Kidney glomerular epithelial cell (primary cell): Measurements from ENCODE around the gene PLPP4.

Experiments used
- DNase-seq: peaks from one replicate; lab custom pipeline; 2025; lab: John Stamatoyannopoulos, UW

The PLPP4 gene

GRCh38 chr10:120517196-120517595 lies 60.2 kb downstream of the PLPP4 start:
- DNase-seq = no peak

GRCh38 chr10:120517881-120518484 lies 61.0 kb downstream of the PLPP4 start:
- no peak for DNase-seq

- no peak for DNase-seq
Measured at GRCh38 chr10:120521880-120522279, 64.9 kb downstream of the PLPP4 start.

- no peak for DNase-seq
Measured at GRCh38 chr10:120527691-120528090, 70.7 kb downstream of the PLPP4 start.

GRCh38 chr10:120530699-120531098 lies 73.7 kb downstream of the PLPP4 start:
- DNase-seq = no peak

GRCh38 chr10:120538091-120538490 lies 81.1 kb downstream of the PLPP4 start:
- DNase-seq = no peak

GRCh38 chr10:120539076-120539475 lies 82.0 kb downstream of the PLPP4 start:
- DNase-seq = no peak

GRCh38 chr10:120540486-120540885 lies 83.5 kb downstream of the PLPP4 start:
- DNase-seq = no peak

- no peak for DNase-seq
Measured at GRCh38 chr10:120541984-120542383, 85.0 kb downstream of the PLPP4 start.

GRCh38 chr10:120542591-120542990 lies 85.6 kb downstream of the PLPP4 start:
- no peak for DNase-seq

- no peak for DNase-seq
Measured at GRCh38 chr10:120543291-120543690, 86.3 kb downstream of the PLPP4 start.

GRCh38 chr10:120548210-120548609 lies 91.2 kb downstream of the PLPP4 start:
- no peak for DNase-seq

GRCh38 chr10:120552262-120552661 lies 95.2 kb downstream of the PLPP4 start:
- no peak for DNase-seq

GRCh38 chr10:120553911-120554310 lies 96.9 kb downstream of the PLPP4 start:
- DNase-seq = no peak

GRCh38 chr10:120555436-120555835 lies 98.4 kb downstream of the PLPP4 start:
- no peak for DNase-seq

GRCh38 chr10:120555842-120556532 lies 99.0 kb downstream of the PLPP4 start:
- DNase-seq = no peak

GRCh38 chr10:120557311-120557710 lies 100.3 kb downstream of the PLPP4 start:
- no peak for DNase-seq

GRCh38 chr10:120559800-120560199 lies 102.8 kb downstream of the PLPP4 start:
- no peak for DNase-seq

GRCh38 chr10:120562956-120563355 lies 105.9 kb downstream of the PLPP4 start:
- DNase-seq = no peak

GRCh38 chr10:120570418-120570817 lies 113.4 kb downstream of the PLPP4 start:
- DNase-seq = peak; percentile 40

- no peak for DNase-seq
Measured at GRCh38 chr10:120571266-120571665, 114.2 kb downstream of the PLPP4 start.

GRCh38 chr10:120572307-120572706 lies 115.3 kb downstream of the PLPP4 start:
- DNase-seq = no peak

- DNase-seq = no peak
Measured at GRCh38 chr10:120573355-120573754, 116.3 kb downstream of the PLPP4 start.

- DNase-seq = no peak
Measured at GRCh38 chr10:120574981-120575380, 118.0 kb downstream of the PLPP4 start.
